OCI-LY7 (cell line): ENCODE results near the gene KNDC1.

Experiments used
- EZH2phosphoT487 ChIP-seq: fragments of 200-600 bp; sonication (generic); IDR thresholded peaks from 2 replicates; pipeline ENCODE4 v1.6.1; 2018; ENCODE audit warnings: low read depth, borderline replicate concordance, mild to moderate bottlenecking, mixed run types, antibody characterized with exemption, low read length, moderate library complexity, mixed read lengths
- TF ChIP-seq, protein P1 (sequence below): fragments of 200-600 bp; sonication (generic); conservative IDR thresholded peaks from 2 replicates; pipeline ENCODE4 v1.5.1; 2014; ENCODE audit warnings: mild to moderate bottlenecking, antibody characterized with exemption, low read length, moderate library complexity, mixed read lengths

DNA sequence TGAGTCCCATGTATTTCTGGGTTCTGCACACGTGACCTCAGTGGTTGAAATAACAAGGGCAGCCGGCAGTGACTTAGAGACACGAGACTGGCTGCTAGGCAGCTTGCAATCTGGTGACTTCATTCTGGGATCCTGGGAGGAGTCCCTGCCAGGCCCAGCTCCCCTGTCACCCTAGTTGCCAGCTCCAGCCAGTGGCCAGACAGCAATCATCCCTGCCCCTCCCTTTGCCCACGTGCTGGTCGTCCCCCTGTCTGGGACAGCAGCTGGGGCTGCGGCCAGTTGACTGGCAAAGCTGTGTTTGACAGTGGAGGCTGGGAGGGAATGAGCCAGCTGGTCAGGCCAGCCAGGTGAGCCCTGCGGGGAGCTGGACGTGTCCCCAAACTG lies 42.3 kb upstream of the KNDC1 start:
- TF ChIP-seq, protein P1, sequence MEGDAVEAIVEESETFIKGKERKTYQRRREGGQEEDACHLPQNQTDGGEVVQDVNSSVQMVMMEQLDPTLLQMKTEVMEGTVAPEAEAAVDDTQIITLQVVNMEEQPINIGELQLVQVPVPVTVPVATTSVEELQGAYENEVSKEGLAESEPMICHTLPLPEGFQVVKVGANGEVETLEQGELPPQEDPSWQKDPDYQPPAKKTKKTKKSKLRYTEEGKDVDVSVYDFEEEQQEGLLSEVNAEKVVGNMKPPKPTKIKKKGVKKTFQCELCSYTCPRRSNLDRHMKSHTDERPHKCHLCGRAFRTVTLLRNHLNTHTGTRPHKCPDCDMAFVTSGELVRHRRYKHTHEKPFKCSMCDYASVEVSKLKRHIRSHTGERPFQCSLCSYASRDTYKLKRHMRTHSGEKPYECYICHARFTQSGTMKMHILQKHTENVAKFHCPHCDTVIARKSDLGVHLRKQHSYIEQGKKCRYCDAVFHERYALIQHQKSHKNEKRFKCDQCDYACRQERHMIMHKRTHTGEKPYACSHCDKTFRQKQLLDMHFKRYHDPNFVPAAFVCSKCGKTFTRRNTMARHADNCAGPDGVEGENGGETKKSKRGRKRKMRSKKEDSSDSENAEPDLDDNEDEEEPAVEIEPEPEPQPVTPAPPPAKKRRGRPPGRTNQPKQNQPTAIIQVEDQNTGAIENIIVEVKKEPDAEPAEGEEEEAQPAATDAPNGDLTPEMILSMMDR = no peak
- TF ChIP-seq EZH2phosphoT487 = no peak
